Amniotic epithelial cell (primary cell): ENCODE data around the gene ZNF584.

Experiments used
- DNase-seq: peaks from one replicate; pipeline ENCODE4 v3.0.0-alpha.2; 2010; ENCODE audit warnings: low read depth

ZNF584 gene

DNA sequence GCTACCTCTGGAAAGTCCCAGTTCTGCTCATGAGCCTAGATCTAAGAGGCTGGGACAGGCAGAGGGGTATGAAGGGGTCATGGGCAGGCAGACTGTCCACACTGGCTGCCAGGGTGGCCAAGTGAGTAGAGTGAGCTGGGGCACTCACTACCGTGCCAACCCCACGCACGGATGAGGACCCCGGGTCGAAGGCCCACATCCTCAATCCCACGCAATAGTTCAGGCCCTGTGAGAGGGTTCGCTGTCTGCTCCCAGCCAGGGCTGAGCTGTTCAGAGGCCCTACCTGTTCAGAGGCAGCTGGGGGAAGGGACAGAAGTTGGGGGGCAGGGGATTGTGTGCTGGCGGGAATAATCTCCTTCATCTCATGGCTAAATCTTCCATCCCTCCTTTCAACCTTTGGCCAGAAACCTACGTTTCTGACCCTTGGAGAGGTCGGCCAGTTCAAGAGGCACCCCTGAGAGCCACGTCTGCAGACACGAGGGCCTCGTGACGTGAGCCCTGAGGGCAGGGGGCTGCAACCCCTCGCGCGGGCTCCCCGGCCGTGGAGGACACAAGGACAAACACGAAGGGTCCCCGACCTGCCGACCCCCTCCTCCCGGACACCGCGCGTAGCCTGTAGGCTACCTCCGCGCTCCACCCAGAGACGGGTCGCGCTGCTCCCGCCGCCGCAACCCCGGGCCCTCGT is 22.4 kb upstream of the ZNF584 start:
- DNase-seq, result no peak

DNA sequence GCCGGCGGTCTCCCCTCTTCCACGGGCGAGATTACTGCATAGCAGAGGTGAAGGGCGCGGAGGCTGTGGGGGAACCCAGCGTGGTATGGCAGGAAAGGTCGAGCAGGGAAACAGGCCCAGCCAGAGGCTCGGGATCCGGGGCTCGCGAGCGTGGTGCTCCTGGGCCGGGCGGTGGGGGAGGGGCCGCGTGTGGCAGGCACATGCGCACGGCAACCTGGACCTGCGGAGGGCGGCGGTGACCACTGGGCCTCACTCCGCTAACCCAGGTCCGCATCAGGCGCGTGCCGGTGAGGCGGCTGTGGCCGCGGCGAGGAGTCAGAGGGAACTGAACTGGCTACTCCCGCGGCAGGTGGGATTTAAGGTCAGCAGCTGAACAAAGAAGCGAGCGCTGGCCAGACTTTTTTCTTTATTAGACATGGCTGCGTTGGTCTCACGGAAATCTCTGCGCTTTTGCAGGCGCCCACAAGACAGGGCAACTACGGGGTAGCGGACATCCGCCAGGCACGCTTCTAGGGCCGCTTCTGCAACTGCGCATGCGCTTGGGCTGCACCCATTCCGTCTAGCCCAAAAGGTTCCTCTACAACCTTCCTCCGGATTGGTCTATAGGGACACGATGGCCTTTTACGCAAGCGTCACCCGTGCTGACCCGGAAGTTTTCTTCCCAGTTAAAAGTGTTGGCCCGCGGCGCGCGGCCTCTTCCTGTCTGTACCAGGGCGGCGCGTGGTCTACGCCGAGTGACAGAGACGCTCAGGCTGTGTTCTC is 21.7 kb upstream of the ZNF584 start, which contains the start of gene RPS5:
RPS5 (plus strand) TSS at position 694 of the 762 bp plus-strand sequence. CDS start 869 bp downstream, outside the sequence.
- peak; percentile 99 for DNase-seq

DNA sequence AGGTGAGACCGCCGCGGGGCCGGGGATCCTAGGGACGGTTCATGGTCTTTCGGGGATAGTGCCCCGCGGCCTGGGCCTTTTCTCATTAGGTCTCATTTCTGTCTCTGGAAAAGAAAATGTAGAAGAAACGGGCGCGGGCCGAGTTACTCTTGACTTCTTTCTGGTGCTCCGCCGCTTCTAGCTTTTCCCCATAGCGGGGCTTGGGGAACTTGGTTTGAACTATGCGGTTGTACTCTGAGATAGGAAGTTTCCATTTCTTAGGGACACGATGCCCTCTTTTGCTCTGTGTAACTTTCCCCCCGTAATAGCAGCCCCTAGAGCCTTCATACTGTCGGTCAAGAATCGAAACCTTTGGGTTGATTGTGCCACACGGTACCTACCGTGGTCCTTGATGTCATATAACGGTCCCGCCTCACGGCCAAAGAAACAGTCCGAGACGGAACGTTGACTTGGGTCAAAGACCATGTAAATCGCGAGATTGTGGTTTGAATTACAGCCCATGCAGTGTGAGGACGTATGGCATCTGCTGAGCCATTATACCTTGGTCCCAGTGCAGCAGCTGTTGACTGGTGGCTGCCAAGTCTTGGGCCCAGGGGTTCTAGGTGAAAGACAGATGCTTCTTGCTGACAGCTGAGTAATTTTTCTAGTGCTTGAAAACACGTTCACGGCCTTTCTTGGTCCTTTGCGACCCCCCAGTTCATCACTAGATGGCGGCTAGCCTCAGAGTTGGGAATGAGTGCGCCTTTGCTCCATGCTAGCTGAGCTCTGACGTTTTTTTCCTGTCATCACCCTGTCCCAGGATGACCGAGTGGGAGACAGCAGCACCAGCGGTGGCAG is 20.9 kb upstream of the ZNF584 start:
- no peak for DNase-seq

DNA sequence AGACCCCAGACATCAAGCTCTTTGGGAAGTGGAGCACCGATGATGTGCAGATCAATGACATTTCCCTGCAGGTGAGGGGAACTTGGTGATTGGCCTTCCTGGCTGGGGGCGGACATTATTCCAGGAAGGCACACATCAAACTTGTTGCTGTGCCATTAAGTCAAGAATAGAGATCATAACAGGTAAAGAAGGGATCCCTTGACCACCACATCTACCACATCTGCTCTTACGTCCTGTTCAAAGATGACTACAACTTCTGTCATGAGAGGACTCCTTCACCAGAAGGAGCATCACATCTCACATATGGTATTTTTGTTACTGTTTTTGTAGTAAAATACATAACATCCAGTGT is 20.3 kb upstream of the ZNF584 start:
- DNase-seq, result no peak

DNA sequence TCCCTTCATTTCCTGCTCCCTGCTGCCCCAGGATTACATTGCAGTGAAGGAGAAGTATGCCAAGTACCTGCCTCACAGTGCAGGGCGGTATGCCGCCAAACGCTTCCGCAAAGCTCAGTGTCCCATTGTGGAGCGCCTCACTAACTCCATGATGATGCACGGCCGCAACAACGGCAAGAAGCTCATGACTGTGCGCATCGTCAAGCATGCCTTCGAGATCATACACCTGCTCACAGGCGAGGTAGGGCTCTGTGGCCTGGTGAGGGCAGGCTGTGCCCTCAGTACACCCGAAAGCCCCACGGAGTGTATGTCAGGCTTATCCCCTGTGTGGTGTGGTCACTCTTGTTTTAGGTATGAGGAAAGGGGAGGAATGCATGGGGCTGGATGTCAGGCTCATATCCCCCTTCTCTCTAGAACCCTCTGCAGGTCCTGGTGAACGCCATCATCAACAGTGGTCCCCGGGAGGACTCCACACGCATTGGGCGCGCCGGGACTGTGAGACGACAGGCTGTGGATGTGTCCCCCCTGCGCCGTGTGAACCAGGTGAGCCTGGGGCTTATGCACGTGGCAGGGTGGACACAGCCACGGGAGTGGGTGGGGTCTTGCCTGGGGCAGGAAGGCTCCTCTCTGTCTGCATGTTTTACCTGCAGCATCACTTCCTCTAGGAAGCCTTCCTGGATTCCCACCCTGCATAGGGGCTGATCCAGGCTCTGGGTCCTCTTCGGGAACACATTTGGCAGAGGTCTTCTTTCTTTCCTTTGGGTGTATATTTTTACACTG is 15.3 kb upstream of the ZNF584 start:
- no peak for DNase-seq

DNA sequence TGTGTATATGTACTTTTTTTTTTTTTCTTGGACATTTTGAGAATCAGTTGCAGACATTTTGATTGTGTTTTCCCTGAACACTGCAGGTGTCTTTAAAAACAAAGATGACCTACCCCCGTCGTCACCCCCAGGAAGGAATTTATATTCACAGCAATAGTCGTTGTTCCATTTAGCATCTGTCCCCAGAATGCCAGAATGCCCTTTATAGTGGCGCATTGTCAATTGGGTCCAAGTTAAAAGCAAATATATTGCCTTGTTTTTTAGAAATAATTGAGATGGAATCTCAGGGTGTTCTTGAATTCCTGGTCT is 14.8 kb upstream of the ZNF584 start:
- no peak for DNase-seq

DNA sequence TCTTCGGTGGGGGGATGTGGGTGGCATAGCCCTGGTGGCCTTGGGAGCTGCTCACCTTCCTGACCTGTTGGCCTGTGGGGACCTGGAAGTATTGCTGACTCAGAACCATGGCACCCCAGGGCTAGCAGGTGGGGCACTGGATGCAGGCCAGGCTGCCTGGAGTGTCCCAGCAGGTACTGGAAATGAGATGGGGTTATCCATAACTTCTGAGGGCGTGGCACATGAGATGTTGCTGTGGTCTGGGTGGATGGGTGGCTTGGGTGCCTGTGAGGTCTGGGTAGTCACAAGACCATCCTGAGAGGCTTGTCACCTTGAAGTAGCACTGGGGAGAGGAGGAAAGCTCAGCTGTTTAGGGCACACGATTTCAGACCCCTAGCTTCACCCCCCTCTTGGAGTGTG is 13.6 kb upstream of the ZNF584 start:
- DNase-seq, result no peak

DNA sequence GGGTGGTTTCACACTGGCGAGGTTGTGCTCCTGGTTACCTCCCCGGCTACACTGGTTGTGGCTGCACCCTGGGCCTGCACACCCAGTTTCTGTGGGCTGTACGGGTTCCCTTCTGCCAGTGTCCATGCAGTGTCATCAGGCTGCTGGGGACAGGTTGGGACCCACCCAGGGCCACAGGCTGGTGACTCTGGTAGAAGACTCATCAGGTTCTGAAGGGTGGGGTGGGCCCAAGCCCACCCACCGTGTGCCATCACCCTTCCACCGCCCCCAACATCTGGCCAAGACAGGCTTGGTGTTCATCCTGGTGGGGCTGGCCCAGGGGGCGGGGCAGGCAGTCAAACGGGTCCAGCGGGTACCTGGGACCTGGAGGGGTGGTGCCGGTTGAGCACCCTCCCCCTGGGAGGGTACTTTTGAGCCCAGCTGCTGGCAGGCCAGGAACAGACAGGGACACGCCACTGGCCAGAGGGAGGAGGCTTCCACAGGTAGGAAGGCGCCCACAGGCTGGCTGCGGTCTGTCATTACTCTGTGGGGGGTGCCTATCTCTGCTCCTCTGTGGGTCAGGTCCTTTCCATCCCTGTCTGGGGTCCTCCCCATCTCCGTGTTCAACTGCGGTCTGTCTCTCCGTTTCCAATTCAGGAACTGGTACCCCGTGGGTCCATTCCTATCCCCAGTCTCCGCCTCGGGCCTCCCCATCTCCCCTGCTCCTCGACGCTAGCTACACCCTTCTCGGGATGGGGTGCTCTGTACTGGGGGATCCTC is 13.1 kb upstream of the ZNF584 start, which contains the start of gene RNF225:
RNF225 (plus strand) TSS at position 437 of the 759 bp plus-strand sequence. CDS start 434 bp downstream, outside the sequence.
- DNase-seq, result no peak

DNA sequence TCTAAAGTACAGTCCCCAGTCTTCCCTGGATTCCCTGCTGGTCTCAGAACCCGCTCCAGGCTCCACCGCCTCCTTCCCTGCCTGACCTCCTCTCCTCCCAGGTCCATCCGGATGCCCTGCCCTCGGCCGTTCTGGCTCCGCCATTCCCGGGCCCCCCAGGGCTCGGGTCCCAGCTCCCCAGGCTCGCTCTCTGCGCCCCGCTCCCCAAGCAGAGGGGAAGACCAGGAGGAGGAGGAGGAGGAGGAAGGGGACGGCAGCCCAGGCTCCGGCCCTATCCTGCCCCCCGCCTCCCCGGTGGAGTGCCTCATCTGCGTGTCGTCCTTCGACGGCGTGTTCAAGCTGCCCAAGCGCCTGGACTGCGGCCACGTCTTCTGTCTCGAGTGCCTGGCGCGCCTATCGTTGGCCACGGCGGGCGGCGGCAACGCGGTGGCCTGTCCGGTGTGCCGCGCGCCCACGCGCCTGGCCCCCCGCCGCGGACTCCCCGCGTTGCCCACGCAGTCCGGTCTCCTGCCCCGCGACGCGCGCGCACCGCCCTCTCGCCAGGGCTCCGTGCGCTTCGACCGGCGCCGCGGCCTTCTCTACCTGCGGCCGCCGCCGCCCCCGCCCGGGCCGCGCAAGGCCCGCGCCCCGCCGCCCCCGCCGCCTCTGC is 12.3 kb upstream of the ZNF584 start:
- DNase-seq, result no peak

DNA sequence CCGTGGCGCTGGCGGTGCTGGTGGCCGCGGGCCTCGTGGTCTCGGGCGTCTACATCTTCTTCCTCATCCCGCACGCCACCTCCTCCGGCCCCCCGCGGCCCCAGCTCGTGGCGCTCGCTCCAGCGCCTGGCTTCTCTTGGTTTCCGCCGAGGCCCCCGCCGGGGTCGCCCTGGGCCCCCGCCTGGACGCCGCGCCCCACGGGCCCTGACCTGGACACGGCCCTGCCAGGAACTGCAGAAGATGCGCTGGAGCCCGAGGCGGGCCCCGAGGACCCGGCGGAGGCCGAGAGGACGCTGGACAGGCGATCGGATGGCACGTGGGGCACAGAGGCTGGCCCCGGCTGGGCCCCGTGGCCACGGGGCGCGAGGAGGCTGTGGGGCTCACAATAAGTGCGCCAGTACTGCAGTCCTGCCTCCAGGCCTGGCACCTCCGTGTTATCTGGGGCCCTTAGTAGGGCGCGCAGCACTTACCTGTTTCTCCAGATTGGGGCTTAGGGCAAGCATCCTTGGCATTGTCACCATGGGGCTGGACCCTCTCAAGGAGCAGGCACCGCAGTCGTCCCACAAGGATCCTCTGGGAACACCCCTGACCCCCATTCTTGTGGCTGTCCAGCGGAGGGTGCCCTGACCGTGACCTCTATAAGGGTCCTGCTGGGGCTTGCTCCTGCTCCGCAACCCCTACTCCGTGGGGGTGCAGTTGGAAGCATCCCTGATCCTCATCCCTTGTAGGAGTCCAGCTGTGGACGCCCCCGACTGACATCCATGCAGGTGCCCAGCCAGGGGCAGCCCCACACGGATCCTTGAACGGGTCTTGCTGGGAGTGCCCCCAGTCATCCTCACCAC is 11.5 kb upstream of the ZNF584 start:
- no peak for DNase-seq

DNA sequence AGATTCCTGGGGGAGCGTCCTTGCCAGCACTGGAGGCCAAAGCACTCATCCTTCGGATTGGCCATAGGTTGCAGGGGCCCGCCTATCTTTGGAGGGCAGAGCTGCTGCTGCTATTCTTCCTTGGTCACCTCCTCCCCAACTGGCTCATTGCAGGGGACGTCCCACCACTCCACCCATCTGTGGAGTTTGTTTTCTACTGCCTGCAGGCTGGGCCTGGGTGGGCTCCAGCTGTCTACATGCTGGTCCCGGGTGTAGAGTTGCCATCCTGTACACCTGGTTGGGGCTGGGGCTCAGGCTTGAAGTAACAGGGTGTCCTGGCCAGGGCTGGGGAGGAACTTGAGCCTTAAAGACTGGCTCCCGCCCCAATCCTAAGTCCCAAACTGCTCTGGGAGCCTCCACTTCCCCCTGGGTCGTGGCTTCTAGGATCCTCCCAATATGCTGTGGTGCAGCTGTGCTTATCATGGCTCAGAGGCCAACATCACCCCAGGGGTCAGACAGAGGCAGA is 10.9 kb upstream of the ZNF584 start:
- DNase-seq, result no peak

DNA sequence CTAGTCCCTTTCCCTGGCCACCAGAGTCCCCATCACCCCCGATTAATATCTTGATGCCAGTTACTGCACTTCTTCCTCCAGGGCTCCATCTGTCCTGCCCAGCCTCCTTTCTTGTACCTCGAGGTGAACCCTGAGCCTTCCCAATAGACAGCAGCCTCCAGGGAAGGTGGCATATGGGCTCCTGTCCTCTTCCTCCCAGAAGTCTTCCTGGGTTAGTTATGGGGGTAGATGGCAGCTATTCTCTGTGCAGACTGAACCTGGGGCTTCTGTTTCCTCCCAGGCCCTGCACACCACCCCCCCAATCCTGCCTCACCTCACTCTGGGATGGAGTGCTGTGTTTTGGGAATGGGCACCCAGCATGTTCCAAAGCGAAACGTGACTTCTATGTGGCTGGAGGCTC is 10.4 kb upstream of the ZNF584 start:
- no peak for DNase-seq

DNA sequence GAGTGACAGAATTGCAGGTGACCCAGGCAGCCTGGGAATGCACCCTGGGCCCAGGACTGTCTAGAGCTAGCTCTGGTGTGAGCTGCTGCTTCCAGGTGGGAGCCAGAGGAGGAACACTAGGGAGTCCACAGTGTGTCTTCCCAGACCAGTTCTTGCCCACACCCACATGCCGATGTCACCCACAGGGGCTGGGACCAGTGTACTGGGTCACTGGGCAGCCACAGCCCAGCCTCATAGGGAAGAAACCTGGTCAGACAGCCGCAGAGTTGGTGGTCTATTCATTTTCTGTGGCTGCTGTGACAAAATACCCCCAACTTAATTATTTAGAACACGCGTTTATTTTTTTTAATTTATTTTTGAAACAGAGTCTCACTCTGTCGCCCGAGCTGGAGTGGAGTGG is 9.9 kb upstream of the ZNF584 start:
- DNase-seq, result no peak

DNA sequence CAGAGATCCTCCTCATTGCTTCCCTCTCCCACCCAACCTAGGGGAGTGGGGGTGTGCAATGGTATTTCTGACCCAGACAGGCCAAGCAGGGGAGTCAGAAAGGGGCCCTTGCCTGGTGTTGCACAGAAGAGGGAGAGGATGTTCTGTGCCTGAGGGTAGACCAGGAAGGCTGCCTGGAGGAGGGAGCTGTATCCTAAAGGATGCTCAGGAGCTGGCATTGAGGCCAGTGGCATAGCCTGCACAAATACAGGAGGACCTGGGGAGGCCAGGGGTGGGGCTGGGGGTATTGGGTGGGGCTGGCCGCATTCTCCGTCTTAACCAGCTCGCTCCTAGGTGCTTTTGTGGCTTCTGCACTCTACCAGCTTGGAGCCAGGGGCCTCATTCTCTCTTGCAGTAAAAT is 8.5 kb upstream of the ZNF584 start:
- no peak for DNase-seq

DNA sequence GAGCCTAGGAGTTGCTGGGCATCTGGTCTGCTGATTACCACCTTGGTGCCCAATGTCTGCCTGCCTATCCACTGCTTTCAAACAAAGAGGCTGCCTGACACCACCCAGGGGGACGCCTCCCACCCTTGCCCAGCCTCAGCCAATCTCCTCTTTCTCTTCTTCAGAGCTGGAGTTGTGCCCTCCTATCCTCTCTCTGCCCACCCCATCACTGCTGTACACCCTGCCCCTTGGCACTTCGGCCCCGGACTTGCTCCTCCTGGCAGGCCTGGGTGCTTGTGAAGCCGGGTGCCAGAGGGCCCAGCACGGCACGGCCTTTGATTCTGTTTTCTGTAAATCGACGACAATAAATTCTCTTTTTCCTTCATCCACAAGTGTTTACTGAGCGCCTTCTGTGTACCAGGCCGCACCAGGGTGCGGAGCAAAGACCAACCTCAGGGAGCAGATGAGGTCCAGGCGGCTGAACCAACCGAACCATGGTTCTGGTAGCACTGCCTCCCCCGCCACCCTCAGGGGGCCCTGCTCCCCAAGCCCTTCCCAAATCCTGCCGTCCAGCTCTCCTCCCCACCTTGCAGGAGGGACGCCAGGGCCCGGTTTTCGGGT is 8.0 kb upstream of the ZNF584 start:
- no peak for DNase-seq

DNA sequence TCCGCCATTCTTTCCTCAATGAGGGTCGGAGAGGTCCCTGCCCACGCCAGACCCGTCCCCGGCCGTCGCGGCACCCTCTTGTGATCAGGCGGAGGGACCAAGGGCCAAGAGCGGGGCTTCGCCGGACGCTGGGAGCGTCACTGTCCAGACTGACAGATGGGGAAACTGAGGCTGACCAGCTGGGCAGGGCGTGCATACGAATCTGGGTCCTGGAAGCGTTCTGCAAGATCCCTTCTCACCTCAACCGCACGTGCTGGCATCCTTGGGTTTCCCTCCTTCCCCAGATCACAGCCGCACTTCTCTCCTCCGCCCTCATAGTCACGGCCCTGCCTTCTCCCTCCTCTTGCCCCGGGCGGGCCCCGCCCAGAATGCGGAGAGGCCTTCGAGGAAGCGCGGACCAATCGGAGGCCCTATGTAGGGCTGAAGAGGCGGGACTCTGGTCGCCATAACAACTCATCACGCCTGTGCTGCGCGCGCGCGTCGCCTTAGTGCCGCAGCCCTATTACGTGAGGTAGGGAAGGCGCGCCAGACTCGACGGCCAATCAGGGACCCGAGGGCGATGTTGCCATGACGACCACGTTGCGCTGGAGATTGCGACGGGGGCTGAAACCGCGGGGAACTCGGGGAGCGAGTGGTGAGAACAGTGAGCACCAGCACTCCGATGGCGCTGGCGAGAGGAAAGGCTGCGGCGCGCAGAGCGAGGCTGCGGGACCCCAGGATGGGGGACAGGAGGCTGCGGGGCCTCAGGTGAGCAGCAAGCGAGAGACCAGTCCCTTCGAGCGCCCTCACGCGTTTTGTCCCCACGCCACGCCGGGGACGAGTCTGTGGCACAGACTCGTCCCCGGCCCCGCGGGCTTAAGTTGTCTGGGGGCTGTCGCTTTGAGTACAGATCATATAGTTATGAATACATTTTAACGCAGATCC is 7.3 kb upstream of the ZNF584 start:
- DNase-seq, result peak; percentile 98

DNA sequence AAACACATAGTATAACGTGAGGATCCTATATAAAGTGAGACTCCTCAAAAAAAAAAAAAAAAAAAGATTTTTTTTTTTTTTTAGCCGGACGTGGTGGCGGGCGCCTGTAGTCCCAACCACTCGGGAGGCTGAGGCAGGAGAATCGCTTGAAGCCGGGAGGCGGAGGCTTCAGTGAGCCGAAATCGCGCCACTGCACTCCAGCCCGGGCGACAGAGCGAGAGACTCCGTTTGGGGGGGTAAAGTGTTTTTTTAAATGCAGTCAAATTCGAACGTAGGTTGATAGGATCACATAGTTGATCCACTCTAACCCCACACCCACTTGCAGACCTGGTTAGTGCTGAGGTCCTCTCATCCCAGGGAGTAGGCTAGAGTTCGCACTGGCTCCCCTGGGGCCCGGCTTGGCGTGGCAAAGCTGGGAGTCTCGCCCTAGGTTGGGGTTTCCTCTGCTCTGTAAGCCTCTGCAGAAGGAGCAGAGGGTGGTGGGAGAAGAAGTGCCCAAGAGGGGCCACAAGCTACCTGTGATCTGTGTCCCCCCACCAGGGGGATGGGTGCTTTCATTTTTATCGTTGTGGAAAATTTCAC is 6.5 kb upstream of the ZNF584 start:
- no peak for DNase-seq
